K562 (cell line): Measurements from ENCODE around the gene CREB3L2. TPM values are rescaled to one million over a fixed set of nuclear protein-coding genes. Genes with fewer than 3 reads are reported as not detected.

Experiments used
- ADNP ChIP-seq: fragments of 200-800 bp; sonication (Bioruptor generic); IDR thresholded peaks from 2 replicates; pipeline ENCODE4 v1.6.1; 2016; ENCODE audit warnings: missing genetic modification characterization, missing compliant biosample characterization
- ARID3B ChIP-seq: fragments of 250-450 bp; sonication (Bioruptor Pico); IDR thresholded peaks from 2 replicates; pipeline ENCODE4 v1.4.0; 2020; ENCODE audit warnings: borderline replicate concordance
- CBX8 ChIP-seq: fragments of 200-600 bp; sonication (generic); IDR thresholded peaks from 2 replicates; pipeline ENCODE4 v1.6.1; 2012; ENCODE audit warnings: borderline replicate concordance, mixed run types, low read depth, mild to moderate bottlenecking, moderate library complexity, mixed read lengths, low read length, control low read depth, inconsistent platforms; ENCODE audit not compliant: poor library complexity, severe bottlenecking; ENCODE audit errors: extremely low read depth
- CEBPZ ChIP-seq: fragments of 150-350 bp; IDR thresholded peaks from 2 replicates; pipeline ENCODE4 v1.6.1; 2014; ENCODE audit warnings: low read depth, mild to moderate bottlenecking, low read length, borderline replicate concordance
- DNMT1 ChIP-seq: fragments of 450-650 bp; IDR thresholded peaks from 2 replicates; pipeline ENCODE4 v1.6.1; 2016; ENCODE audit warnings: antibody characterized with exemption, mild to moderate bottlenecking
- HDAC3 ChIP-seq: fragments of 450-650 bp; IDR thresholded peaks from 2 replicates; pipeline ENCODE4 v1.6.1; 2018; ENCODE audit warnings: borderline replicate concordance, mild to moderate bottlenecking, moderate library complexity; ENCODE audit not compliant: partially characterized antibody
- PHF21A ChIP-seq: fragments of 450-650 bp; IDR thresholded peaks from 2 replicates; pipeline ENCODE4 v1.6.1; 2017; ENCODE audit warnings: low read depth, borderline replicate concordance
- POLR2A ChIP-seq: fragments of 450-650 bp; conservative IDR thresholded peaks from 2 replicates; pipeline ENCODE4 v1.6.1; 2016
- RBM22 ChIP-seq: fragments of 200-400 bp; formaldehyde crosslinking; IDR thresholded peaks from 2 replicates; pipeline ENCODE4 v1.6.1; 2018; ENCODE audit warnings: low read length, low read depth; ENCODE audit not compliant: poor library complexity, severe bottlenecking
- SLC30A9 ChIP-seq: fragments of 250-450 bp; sonication (Bioruptor Pico); IDR thresholded peaks from 2 replicates; pipeline ENCODE4 v1.8.0; 2022; ENCODE audit warnings: mild to moderate bottlenecking, moderate library complexity
- SNIP1 ChIP-seq: fragments of 450-650 bp; IDR thresholded peaks from 2 replicates; pipeline ENCODE4 v1.7.1; 2017; ENCODE audit warnings: low read depth, mild to moderate bottlenecking
- SREBF1 ChIP-seq: fragments of 150-350 bp; IDR thresholded peaks from 2 replicates; pipeline ENCODE4 v1.6.1; 2014; ENCODE audit warnings: antibody characterized with exemption, low read depth, low read length, borderline replicate concordance
- TAF9B ChIP-seq: fragments of 450-650 bp; IDR thresholded peaks from 2 replicates; pipeline ENCODE4 v1.6.1; 2018; ENCODE audit warnings: mild to moderate bottlenecking; ENCODE audit not compliant: partially characterized antibody
- TEAD2 ChIP-seq: fragments of 450-650 bp; IDR thresholded peaks from 2 replicates; pipeline ENCODE4 v1.6.1; 2016; ENCODE audit warnings: missing genetic modification characterization, control low read depth, missing compliant biosample characterization
- TFAP4 ChIP-seq: sonication (generic); formaldehyde crosslinking; IDR thresholded peaks from 2 replicates; pipeline ENCODE4 v1.8.0; 2022; ENCODE audit warnings: missing genetic modification reagents, mild to moderate bottlenecking, moderate library complexity, borderline replicate concordance
- ZBTB11 ChIP-seq, 3 experiments: fragments of 200-800 bp in 1 of 3; fragments of 250-450 bp in 1 of 3; fragments of 450-650 bp in 1 of 3; sonication (Bioruptor Pico) in 1 of 3; sonication (Bioruptor generic) in 1 of 3; formaldehyde crosslinking in 1 of 3; IDR thresholded peaks; 2 replicates each; pipeline versions ENCODE4 v1.6.1 to v1.8.0; 2016 to 2022; ENCODE audit warnings: mild to moderate bottlenecking in 2 of 3, missing genetic modification characterization in 2 of 3, missing compliant biosample characterization in 1 of 3, moderate library complexity in 1 of 3
- ZNF140 ChIP-seq: fragments of 250-450 bp; sonication (Bioruptor Pico); IDR thresholded peaks from 2 replicates; pipeline ENCODE4 v1.8.0; 2021; ENCODE audit warnings: moderate library complexity, mild to moderate bottlenecking, inconsistent platforms
- ZNF778 ChIP-seq: fragments of 450-650 bp; formaldehyde crosslinking; IDR thresholded peaks from 2 replicates; pipeline ENCODE4 v1.4.0; 2020; ENCODE audit warnings: mild to moderate bottlenecking, moderate library complexity
- polyA plus RNA-seq, 8 experiments: library from polyadenylated mRNA; depleted of rRNA in 4 of 8; stranded (reverse) in 5 of 8; unstranded in 3 of 8; fragments of >200 nt; fragmentation: Nextera tagmentation in 2 of 8; fragmentation: Illumina TruSeq in 1 of 8; extraction: Ambion mirVana in 2 of 8; extraction: Trizol in 1 of 8; gene quantifications; 2 replicates each; pipeline versions ENCODE4 v1.2.1 to v1.2.3, GENCODE V29; 2011 to 2014; ENCODE audit warnings: inconsistent platforms in 1 of 8, missing spikeins in 1 of 8
- total RNA-seq, 7 experiments: library from RNA; depleted of rRNA in 6 of 7; stranded (reverse); fragments of >200 nt in 6 of 7; fragmentation: Illumina TruSeq in 2 of 7; extraction: Trizol in 2 of 7; gene quantifications; 2 replicates each; pipeline versions ENCODE4 v1.2.1 to v1.2.3, GENCODE V29; 2011 to 2021; ENCODE audit warnings: low replicate concordance in 1 of 7

The CREB3L2 gene
- total and polyA plus RNA-seq, 9 of the 15 experiments (the other 6 are each of a cell fraction or from before 2014, with no cell fraction given) = 7.1 to 45.6 (median 15.8) TPM

- TF ChIP-seq CEBPZ = no peak
- TF ChIP-seq TAF9B = no peak
- TF ChIP-seq ZNF140 = no peak
- no peak for TF ChIP-seq SLC30A9
- no peak for TF ChIP-seq ZNF778
- no peak for TF ChIP-seq RBM22
- no peak for TF ChIP-seq TEAD2 (tag)
- TF ChIP-seq ZBTB11 (CRISPR knock-in tag; IDR thresholded peaks at IDR 0.05) = peak in 1 of 3 experiments; percentile 79; a peak in 2 of 6 replicates
- TF ChIP-seq SNIP1 = no peak
- TF ChIP-seq HDAC3 = peak; percentile 93
- no peak for TF ChIP-seq ARID3B (CRISPR knock-in tag)
- no peak for TF ChIP-seq POLR2A
- TF ChIP-seq ADNP (tag) = peak; percentile 66; the same call in 1 of the 2 replicates
- TF ChIP-seq DNMT1 = no peak
- peak; percentile 66; the same call in 1 of the 2 replicates for TF ChIP-seq PHF21A
- TF ChIP-seq CBX8 = no peak
- no peak; the same call in 1 of the 2 replicates for TF ChIP-seq SREBF1
- TF ChIP-seq TFAP4 (CRISPR knock-in tag) = peak; percentile 24; the same call in 1 of the 2 replicates
These were observed 38.9 kb downstream of the CREB3L2 start (continued) for GRCh38 chr7:137962875-137963507.
